GM11168 (cell line): Measurements from ENCODE around the gene RND1.
"Not testable (repeated sequence)": the region's sequence is repeated elsewhere in the genome, so short reads cannot be mapped to it uniquely, and the experiment has no call there.

Experiments used
- in situ Hi-C: fragments of 300-500 bp; cut with MboI; formaldehyde crosslinking; loops from one replicate; pipeline ENCODE4 v1.12.0; 2022; ENCODE audit warnings: low sequenced_read_pairs; ENCODE audit not compliant: unreplicated experiment

Gene RND1

DNA sequence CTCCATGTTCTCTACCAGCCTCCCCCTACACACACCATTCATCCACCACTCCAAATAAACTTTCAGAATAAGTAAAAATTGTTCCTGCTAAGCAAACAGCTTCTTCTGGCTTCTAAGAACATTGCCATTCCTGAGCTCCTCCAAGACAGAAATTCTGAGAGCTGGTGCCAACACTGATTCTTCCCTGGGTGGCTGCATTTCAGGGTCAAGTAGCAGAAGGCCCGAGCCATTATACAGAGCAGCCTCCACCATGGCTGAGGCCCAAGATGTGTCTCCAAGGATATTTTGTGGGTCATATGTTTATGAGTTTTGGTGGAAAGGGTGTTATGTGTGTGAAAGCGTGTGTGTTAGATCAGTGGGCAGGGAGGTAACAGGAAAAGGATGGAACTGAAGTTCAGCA lies 3.5 kb upstream of the RND1 start:
- in situ Hi-C loops: no loop called here

DNA sequence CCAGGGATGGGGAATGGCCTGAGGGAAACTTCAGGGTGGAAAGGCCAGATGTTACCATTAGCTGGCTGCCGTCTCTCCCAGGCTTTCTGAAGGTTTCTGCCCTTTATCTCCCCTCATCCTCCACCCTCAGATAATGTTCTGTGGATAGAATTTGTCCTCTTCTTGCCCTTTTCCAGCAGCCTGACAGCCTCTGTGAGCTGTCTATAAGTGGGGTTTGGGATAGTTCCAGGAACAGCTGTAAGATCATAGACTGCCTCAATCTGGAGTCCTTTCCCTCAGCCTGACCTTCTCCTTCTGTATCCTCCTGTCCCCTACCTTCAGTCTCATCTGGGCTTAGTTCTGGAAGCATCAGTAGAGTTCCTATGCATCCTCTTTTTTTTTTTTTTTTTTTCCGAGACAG lies 2.8 kb upstream of the RND1 start:
- in situ Hi-C loops: no loop called here

DNA sequence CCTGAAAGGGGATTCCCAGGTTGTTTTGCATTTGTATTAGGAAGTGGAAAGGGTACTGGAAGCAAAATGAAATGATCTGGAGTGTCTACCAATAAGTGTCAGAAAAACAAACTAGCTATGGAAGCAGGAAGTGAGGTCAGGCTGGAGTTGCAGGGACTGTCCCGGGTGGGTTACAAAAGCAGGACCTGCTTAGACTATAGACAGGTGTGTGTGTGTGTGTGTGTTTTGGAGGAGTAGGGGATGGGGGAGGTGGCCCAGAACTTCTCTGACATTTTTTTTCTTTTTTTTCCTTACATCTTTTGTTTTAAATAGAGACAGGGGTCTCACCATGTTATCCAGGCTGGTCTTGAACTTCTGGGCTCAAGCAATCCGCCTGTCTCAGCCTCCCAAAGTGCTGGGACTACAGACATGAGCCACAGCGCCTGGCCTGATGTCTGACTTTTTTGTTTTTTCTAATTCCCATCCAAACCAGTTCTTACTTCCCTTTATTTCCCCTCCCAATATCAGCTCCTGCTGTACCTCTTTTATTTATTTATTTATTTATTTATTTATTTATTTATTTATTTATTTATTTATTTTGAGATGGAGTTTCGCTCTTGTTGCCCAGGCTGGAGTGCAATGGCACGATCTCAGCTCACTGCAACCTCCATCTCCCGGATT lies 512 bp upstream of the RND1 start:
- in situ Hi-C loops: no loop called here

DNA sequence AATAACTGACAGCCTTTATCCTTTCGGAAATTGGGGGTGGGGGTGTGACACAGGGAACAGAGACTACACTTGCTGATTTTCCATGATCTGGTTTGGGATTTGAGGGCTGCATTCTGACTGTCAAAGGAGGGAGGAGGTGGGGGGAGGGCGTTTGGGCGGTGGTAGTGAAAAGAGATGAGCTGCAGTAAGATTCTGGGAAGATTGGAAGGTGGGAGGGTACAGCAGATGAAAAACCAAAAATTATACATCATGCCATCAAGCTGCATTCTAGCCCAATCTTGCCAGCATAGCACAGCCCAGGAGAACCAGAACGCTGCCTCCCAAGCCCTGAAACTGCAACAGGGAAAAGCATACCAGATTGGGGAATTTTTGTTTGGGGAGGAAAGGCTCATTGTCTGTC lies 2.4 kb downstream of the RND1 start:
- in situ Hi-C loops: no loop called here

DNA sequence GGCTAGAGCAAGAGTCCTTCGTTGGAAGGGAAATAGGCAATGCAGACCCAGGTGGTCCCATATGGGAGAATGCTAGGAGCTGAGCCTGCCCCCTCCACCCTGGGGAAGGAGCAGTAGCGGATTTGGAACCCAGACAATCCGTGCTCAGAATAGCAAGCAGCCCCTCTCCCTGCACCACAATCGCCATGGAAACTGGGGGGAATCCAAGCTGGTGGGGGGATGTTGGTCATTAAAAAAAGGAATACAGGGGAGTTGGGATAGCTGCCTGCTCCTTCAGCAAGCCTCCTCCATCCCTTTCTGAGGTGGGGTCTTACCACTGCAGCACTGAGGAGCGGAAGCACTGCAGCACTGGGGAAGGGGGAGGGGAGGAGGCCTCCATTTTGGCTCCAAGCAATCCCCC lies 2.9 kb downstream of the RND1 start:
- in situ Hi-C loops: no loop called here

DNA sequence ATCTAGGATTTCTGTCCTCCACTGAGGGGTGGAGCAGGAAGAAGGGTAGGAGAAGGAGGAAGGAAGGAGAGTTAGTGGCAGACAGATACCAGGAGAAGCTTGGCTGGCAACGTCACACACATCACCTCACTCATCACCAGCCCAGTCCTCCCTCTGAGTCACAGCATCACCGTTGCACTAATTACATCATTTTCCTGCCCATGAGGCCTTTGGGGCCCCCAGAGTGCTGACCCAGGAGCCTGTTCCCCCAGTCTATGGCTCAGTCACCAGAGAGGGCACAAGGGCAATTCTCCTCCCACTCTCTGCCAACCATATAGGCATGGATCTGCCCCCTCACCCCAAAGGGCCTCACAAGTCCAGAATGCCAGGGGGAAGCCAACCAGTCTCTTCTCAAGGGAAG lies 4.6 kb downstream of the RND1 start:
- in situ Hi-C loops: no loop called here

DNA sequence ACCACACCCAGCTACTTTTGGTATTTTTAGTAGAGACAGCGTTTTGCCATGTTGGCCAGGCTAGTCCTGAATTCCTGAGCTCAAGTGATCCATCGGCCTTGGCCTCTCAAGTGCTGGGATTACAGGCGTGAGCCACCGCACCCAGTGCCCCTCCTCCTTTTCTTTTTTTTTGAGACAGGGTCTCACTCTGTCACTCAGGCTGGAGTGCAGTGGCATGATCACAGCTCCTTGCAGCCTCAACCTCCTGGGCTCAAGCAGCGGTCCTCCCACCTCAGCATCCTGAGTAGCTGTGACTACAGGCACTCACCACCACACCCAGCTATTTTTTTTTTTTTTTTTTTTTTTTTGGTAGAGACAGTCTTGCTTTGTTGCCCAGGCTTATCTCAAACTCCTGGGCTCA lies 5.4 kb downstream of the RND1 start:
- in situ Hi-C loops: not testable (repeated sequence)

DNA sequence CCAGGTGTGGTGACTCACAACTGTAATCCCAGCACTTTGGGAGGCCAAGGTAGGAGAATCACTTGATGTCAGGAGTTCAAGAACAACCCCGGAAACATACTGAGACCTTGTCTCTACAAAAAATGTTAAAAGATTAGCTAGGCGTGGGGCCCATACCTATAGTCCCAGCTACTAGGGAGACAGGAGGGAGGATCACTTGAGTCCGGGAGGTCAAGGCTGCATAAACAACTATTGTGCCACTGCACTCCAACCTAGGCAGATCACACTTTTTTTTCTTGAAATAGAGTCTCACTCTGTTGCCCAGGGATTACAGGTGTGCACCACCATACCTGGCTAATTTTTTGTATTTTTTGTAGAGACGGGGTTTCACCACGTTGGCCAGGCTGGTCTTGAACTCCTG lies 6.1 kb downstream of the RND1 start:
- in situ Hi-C loops: no loop called here

DNA sequence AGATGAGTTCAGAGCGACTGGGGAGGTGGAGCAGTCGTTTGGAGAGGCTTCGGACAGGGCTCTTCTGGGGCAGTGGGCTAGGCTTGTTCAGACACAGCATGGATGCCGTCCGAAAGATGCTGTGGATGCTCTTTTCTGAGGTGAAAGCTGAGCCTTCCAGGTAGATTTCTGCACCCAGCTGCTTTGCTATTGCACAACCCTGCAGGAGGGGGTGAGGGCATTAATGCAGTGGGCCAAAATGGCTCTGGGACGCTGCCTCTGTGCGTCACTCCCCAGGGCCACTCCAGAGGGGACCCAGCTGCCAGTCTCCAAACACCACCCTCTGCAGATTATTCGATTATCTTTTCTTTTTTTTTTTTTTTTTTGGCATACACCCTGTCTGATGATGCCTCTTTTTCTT lies 7.6 kb downstream of the RND1 start:
- in situ Hi-C loops: no loop called here

DNA sequence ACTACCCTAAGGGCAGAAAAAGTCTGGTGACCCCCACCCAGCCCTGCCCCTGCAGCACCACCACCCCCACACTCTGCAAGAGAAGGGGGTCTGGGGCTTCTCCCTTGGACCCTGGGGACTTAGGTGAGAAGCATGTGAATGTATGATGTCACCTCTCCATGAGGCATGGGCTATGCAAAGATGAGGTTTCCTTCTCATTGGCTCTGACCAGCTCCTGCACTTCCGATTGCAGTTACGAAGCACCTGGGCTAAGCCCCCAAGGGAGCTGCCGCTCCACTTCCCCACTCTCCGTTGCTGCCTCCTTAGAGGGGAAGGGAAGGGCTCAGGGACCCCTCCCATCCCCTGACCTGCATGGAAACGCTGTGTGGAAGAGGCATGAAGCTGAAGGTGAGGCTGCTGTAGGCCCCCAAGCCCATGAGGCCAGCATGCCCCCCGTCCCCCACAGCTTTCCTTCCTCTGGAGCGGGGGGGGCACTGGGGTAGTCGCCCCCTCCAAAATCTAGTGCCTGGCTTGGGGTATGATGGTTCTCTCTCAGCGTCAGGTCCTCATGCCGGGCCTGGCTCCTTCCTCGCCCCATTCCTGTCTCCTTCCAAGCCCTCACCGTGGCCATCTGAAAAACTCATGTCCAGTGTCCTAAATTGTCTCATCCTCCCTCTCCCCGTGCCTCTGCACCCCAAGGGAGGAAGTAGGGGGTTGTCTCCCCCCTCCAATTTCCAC lies 8.2 kb downstream of the RND1 start:
- in situ Hi-C loops: no loop called here

DNA sequence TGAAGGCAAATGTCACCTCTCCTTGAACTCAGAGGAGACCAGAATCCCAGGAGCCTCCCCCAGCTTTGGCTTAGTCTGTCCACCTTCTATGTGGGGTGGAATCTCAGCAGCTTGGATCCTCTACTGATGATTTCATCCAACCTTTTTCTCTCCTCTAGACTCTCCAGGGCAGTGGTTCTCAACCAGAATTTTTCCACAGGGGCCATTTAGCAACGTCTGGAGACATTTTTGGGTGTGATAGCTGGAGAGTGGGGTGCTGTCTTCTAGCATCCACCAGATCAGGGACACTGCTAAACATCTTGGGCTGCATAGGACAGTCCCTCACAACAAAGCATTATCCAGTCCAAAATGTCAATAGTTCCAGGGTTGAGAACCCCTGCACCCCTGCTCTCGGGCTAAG lies 9.3 kb downstream of the RND1 start:
- in situ Hi-C loops: no loop called here

DNA sequence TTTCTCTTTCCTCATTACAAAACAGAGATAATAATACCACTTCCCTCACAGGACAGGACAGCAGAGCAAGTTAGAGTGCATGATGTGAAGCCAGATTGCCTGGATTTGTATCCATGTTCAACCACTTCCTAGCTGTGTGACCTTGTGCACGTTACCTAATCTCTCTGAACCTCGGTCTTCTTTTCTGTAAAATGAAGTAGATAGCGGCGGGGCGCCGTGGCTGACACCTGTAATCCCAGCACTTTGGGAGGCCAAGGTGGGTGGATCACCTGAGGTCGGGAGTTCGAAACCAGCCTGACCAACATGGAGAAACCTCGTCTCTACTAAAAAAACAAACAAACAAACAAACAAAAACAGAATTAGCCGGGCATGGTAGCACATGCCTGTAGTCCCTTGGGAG lies 10.7 kb downstream of the RND1 start:
- in situ Hi-C loops: not testable (repeated sequence)

DNA sequence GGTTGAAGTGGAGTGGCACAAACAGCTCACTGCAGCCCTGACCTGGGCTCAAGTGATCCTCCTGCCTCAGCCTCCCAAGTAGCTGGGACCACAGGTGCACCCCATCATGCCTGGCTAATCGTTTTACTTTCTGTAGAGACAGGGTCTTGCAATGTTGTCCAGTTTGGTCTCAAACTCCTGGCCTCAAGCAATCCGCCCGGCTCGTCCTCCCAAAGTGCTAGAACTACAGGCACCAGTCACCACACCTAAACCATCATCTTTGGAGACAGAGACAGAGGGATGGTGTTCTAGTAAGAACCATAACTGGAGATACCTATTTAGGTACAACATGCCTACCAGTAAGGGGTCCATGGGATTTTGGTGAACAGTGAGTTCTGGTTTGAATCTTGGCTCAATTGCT lies 11.2 kb downstream of the RND1 start:
- in situ Hi-C loops: no loop called here

DNA sequence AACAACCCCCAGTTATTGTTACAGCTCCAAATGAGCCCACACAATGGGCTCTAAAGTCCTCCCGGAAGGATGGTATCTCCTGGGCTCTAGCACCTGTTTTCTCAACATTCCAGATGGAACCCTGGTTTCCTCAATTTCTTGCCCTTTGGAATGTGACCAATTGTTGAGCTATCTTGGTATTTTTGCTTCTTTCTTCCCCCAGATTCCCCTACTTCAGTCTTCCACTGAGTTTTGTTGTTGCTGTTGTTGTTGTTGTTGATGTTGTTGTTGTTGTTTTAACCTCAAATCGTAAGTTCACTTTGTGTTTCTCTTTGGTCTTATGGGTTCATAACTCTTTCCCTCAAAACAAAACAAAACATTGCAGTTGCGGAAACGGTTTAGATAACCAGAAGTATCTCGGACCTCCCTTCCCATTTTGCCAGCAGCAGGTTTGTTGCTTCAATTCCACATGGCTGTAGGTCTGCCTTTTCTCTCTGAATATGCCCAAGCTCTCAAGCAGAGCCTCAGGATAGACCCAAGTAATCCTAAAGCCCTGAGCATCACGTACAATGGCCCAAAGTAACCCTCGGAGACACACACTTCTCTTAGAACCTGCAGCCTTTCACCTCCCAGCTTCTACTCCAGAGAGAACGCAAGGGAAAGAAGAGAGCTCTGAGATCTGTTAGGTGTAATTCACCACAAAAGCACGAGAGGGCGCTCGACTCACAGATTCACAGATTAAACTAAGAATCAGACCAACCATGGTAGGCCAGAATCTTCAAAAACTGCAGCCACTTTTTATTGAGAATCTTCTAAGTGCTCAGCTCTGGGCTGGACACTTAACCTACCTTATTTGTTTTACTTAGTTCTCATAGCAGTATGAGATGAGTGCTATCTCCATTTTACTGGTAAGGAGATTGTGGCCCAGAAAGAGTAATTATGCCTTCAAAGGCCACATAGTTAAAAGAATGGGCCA lies 12.7 kb downstream of the RND1 start:
- in situ Hi-C loops: no loop called here

DNA sequence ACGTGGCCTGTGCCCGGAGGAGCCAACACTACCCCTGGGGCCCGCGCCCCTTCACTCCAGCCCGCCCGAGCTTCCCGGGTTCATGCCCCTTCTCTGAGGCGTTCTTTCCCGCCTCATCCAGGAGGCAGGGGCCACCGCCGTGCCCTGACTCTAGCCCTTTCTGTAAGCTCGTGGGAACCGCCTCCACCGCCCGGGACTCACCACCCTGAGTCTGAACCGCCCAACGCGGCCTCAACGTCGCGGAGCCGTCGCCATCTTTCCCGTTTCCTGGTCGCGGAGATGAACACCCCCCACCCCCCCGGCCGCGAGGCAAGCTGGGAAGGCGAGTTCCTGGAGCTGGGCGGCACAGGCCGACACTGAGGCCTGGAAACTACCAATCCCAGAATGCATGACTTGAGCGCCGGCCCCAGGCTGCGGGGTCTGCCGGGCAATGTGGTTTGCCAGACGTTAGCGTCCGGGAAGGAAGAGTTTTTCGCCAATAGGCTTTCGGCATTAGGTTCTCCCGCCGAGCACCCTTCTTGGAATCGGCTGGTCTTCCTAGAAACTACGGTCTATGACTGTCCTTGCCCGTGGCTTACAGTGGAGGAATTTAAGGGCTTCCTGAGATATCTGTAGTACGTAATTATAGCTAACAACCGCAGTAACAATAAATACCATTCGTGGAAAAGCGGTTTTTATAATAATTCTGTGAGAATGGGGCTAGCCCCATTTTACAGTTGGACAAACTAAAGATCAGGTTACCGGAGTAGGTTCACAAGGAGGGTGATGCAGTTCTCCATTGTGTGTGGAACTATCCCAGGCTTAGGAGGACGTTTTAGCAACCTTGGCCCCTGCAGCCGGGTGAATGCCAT lies 13.6 kb downstream of the RND1 start, which contains the start of gene DDX23:
Gene DDX23 (minus strand): TSS at position 281 of the 851 bp plus-strand sequence. CDS start 6,381 bp downstream, outside the sequence.
- in situ Hi-C loops: no loop called here

DNA sequence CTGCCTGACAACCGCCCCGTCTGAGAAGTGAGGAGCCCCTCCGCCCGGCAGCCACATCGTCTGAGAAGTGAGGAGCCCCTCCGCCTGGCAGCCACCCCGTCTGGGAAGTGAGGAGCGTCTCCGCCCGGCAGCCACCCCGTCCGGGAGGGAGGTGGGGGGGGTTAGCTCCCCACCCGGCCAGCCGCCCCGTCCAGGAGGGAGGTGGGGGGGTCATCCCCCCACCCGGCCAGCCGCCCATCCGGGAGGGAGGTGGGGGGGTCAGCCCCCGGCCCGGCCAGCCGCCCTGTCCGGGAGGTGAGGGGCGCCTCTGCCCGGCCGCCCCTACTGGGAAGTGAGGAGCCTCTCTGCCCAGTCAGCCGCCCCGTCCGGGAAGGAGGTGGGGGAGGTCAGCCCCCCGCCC lies 23.6 kb downstream of the RND1 start:
- in situ Hi-C loops: not testable (repeated sequence)

DNA sequence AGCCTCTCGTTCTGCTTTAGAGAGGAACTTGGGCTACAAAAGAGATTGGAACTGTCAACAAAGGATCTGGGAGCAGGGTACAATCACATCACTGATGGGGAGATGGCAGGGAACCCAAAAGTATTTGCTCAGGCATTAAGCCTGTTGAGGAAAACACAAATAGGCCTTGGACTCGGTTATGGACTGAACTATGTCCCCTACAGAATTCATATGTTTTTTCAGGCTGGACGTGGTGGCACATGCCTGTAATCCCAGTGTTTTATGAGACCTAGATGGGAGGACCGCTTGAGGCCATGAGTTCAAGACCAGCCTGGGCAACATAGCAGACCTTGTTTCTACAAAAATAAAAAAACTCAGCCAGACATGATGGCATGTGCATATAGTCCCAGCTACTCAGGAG lies 27.6 kb downstream of the RND1 start:
- in situ Hi-C loops: no loop called here

DNA sequence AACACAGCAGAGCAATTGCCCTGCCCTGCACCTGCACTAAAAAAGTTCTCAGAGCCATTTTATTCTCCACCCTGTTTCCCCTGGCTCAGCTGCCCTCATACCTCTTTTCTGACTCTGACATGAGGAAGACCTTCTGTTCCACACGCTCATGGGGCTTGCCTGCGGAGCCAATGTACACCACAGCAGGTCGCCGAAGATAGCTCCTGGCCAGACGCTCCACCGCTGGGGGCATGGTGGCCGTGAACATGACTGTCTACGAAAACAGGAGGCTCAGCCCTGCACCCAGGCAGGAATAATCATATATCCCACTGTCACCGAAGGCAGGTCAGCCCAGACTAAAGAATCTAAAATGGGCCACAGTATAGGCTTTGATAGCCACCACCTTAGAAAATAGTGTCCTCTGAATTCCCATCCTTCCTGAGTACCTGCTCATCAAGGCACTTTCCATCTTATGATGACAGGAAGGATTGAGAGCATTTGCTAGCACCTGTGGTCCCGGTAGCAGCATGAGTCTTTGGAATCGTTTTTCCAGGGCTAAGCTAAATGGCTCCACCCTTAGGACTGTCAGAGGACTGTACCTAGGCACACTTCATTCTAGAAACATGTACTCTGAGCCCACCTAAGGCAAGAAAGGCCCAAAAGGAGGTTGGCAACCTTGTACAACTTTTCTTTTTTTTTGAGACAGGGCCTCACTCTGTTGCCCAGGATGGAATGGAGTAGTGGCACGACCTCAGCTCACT lies 33.2 kb downstream of the RND1 start:
- in situ Hi-C loops: no loop called here

DNA sequence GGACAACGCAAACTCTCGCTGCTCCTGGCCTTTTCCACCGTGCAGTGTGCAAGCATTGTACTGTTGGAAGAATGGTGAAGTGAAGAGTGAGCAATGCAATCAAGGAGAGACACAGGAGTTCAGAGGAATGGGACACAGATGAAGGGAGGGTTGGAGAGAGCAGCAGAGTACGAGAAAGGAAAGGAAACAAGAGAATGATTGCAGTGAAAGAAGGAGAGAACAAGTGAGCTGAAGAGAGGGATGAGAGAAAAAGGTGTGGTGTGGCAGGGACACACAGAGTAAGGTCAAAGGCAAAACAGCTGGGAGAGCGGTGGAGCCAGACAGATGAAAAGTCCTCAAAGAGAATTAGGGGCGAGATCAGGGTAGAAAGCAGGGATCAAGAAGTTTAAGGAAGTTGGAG lies 34.4 kb downstream of the RND1 start:
- in situ Hi-C loops: no loop called here
